B cell (primary cell): ENCODE measurements around the gene PCGF2. TPM values are rescaled to one million over a fixed set of nuclear protein-coding genes. Genes with fewer than 3 reads are reported as not detected.
A peak's percentile ranks its signal among the peaks of the same experiment; 100 is the strongest.

Experiments
- ATAC-seq: fragments of 200-7000 bp; cut with Tn5 transposase; one replicate; pipeline ENCODE4 v1.10.0; 2021; ENCODE audit warnings: low read depth, mild to moderate bottlenecking, moderate number of reproducible peaks, moderate library complexity
- CTCF ChIA-PET: fragments of 350-600 bp; sonication (Branson Sonifier 250); formaldehyde crosslinking; loops from one replicate; lab custom pipeline; 2021; ENCODE audit warnings: antibody characterized with exemption, inconsistent platforms; lab: Charles Lee
- POLR2A ChIA-PET: fragments of 350-600 bp; sonication (Branson Sonifier 250); formaldehyde crosslinking; loops from one replicate; lab custom pipeline; 2021; ENCODE audit warnings: antibody characterized with exemption; lab: Charles Lee
- DNase-seq: peaks from one replicate; pipeline ENCODE4 v3.0.0; 2013
- H2AFZ ChIP-seq: 2 replicates; pipeline ENCODE4 v1.6.1; 2012; ENCODE audit warnings: mild to moderate bottlenecking, low read depth, low read length; ENCODE audit not compliant: insufficient read depth, poor library complexity, severe bottlenecking
- H3K27ac ChIP-seq, 2 donors: 1 replicate in 1 of 2; 2 replicates in 1 of 2; pipeline ENCODE4 v1.5.1; 2012 to 2013; ENCODE audit warnings: low read length in 2 of 2, mild to moderate bottlenecking in 2 of 2, moderate library complexity in 1 of 2
- H3K27me3 ChIP-seq, 4 experiments: fragments of 200-600 bp in 1 of 4; sonication (generic) in 1 of 4; replicated peaks in 1 of 4; 1 replicate in 2 of 4; 2 replicates in 2 of 4; pipeline versions ENCODE4 v1.6.1 to v1.7.0; 2013 to 2016; ENCODE audit warnings: low read length in 3 of 4, mild to moderate bottlenecking in 2 of 4, mixed read lengths in 1 of 4, moderate library complexity in 1 of 4; ENCODE audit not compliant: insufficient read depth in 4 of 4, control insufficient read depth in 3 of 4; ENCODE audit errors: control extremely low read depth in 1 of 4
- H3K36me3 ChIP-seq, 2 experiments: replicated peaks in 1 of 2; 1 replicate in 1 of 2; 2 replicates in 1 of 2; pipeline versions ENCODE4 v1.6.1 to v1.7.1; 2013; ENCODE audit warnings: low read length in 1 of 2; ENCODE audit not compliant: insufficient read depth in 2 of 2, control insufficient read depth in 1 of 2; ENCODE audit errors: control extremely low read depth in 1 of 2, extremely low read depth in 1 of 2
- H3K4me1 ChIP-seq, 2 donors: fragments of 200-600 bp in 1 of 2; sonication (generic) in 1 of 2; 1 replicate in 1 of 2; 2 replicates in 1 of 2; pipeline versions ENCODE4 v1.5.1 to v1.6.1; 2013 to 2017; ENCODE audit warnings: low read length in 2 of 2; ENCODE audit not compliant: control insufficient read depth in 2 of 2, insufficient read depth in 2 of 2
- H3K4me2 ChIP-seq: replicated peaks from 2 replicates; pipeline ENCODE3; 2012; ENCODE audit warnings: mild to moderate bottlenecking, low read depth, low read length; ENCODE audit not compliant: poor library complexity, severe bottlenecking
- H3K4me3 ChIP-seq, 5 experiments: fragments of 200-600 bp in 1 of 5; sonication (generic) in 1 of 5; 1 replicate in 3 of 5; 2 replicates in 2 of 5; pipeline versions ENCODE4 v1.5.1 to v1.7.0; 2011 to 2016; ENCODE audit warnings: low read length in 4 of 5, mild to moderate bottlenecking in 4 of 5, low read depth in 2 of 5, control low read depth in 1 of 5, moderate library complexity in 1 of 5; ENCODE audit not compliant: insufficient read depth in 1 of 5; ENCODE audit errors: control extremely low read depth in 1 of 5, extremely low read depth in 1 of 5
- H3K79me2 ChIP-seq: fragments of 200-600 bp; sonication (generic); one replicate; pipeline ENCODE4 v1.6.0; 2016; ENCODE audit warnings: low read length; ENCODE audit not compliant: control insufficient read depth, insufficient read depth
- H3K9ac ChIP-seq: fragments of 200-600 bp; sonication (generic); 2 replicates; pipeline ENCODE4 v1.6.1; 2017; ENCODE audit warnings: mild to moderate bottlenecking, low read length, moderate library complexity
- H3K9me3 ChIP-seq, 3 donors: one replicate each; pipeline versions ENCODE4 v1.6.1 to v1.7.1; 2013; ENCODE audit warnings: low read length in 2 of 3; ENCODE audit not compliant: control insufficient read depth in 2 of 3, insufficient read depth in 1 of 3; ENCODE audit errors: control extremely low read depth in 1 of 3
- H4K20me1 ChIP-seq: 2 replicates; pipeline ENCODE4 v1.6.0; 2012; ENCODE audit warnings: mild to moderate bottlenecking, low read length; ENCODE audit not compliant: insufficient read depth, control insufficient read depth, poor library complexity, severe bottlenecking
- H3K27ac Mint-ChIP-seq: one replicate; pipeline ENCODE4 v1.8.0; 2021; ENCODE audit warnings: mixed read lengths
- H3K27me3 Mint-ChIP-seq: one replicate; pipeline ENCODE4 v1.8.0; 2021; ENCODE audit warnings: mixed read lengths
- H3K4me1 Mint-ChIP-seq: one replicate; pipeline ENCODE4 v1.8.0; 2021; ENCODE audit warnings: mixed read lengths
- H3K4me3 Mint-ChIP-seq: one replicate; pipeline ENCODE4 v1.8.0; 2021; ENCODE audit warnings: mixed read lengths
- H3K9me3 Mint-ChIP-seq: one replicate; pipeline ENCODE4 v1.8.0; 2022; ENCODE audit warnings: mixed read lengths; ENCODE audit not compliant: insufficient read depth
- CTCF ChIP-seq: fragments of 200-600 bp; IDR thresholded peaks from one replicate; pipeline ENCODE4 v1.8.0; 2022; ENCODE audit warnings: antibody characterized with exemption, mild to moderate bottlenecking
- EZH2 ChIP-seq: IDR thresholded peaks from 2 replicates; pipeline ENCODE4 v1.6.1; 2012; ENCODE audit warnings: borderline replicate concordance, low read depth, mild to moderate bottlenecking, moderate library complexity, low read length; ENCODE audit not compliant: insufficient read depth, poor library complexity, severe bottlenecking
- WGBS: methylation state at CpG from one replicate; pipeline ENCODE4 v1.1.5; 2013; ENCODE audit warnings: missing lambda C conversion rate; ENCODE audit not compliant: insufficient coverage; 5-methylcytosine and 5-hydroxymethylcytosine counted together
- intact Hi-C: fragments of 100-400 bp; cut with micrococcal nuclease; formaldehyde crosslinking; loops from one replicate; pipeline ENCODE4 v1.10.0; 2022
- polyA plus RNA-seq: library from polyadenylated mRNA; depleted of rRNA; stranded (reverse); fragments of >200 nt; gene quantifications from 2 replicates; pipeline ENCODE4 v1.2.3, GENCODE V29; 2012
- total RNA-seq, 2 donors: library from RNA; stranded (reverse); fragments of 120-200 nt in 1 of 2; gene quantifications; 1 replicate in 1 of 2; 2 replicates in 1 of 2; pipeline versions ENCODE4 v1.2.3 to v1.2.4, GENCODE V29; 2013 to 2022

PCGF2 gene
- total and polyA plus RNA-seq, 2 donors (not counting 1 experiment from before 2014, with no cell fraction given): 0.04 TPM; not detected in 1

GRCh38 chr17:38751144-38751807 lies 3.1 kb upstream of the PCGF2 start:
- TF ChIP-seq CTCF (no peak), EZH2 (no peak)
- peak overlapping the region; percentile 98 for H2AFZ ChIP-seq
- H3K4me1 ChIP-seq: peaks cover 60 to 69% of the 10 kb centered on the region in 2 donors
- Mint-ChIP-seq H3K4me3 (peak overlapping the region; percentile 94), H3K4me1 (peaks cover 54% of the 10 kb centered on the region), H3K27ac (peak overlapping the region; percentile 93), H3K27me3 (peaks cover 28% of the 10 kb centered on the region), H3K9me3 (no peaks in the 10 kb centered on the region)
- H3K9me3 ChIP-seq: peaks cover 0 to 9% (median 0%) of the 10 kb centered on the region in 3 donors
- peaks cover 0 to 47% (median 25%) of the 10 kb centered on the region in 4 experiments for H3K27me3 ChIP-seq
- ChIA-PET CTCF (interaction anchor here (0.6 to 2.6 kb wide), 8 partner anchors 17 to 402 kb away, joined by 3 to 10 read pairs (median 4); partner anchors contain the start of gene CISD3), POLR2A (interaction anchor here (0.6 to 1.5 kb wide), 3 partner anchors 46 to 486 kb away, joined by 3 to 10 read pairs (median 6); partner anchors contain the start of gene MLLT6)
- DNase-seq (no peak), ATAC-seq (no peak)
- H4K20me1 ChIP-seq: peaks cover 42% of the 10 kb centered on the region
- intact Hi-C loops: loop anchor here (1.0 to 5.0 kb wide), 2 partner anchors 194 to 403 kb away; no protein-coding TSS in a partner anchor
- peaks cover 38% of the 10 kb centered on the region for H3K79me2 ChIP-seq
- H3K9ac ChIP-seq: peak overlapping the region; percentile 96
- peak overlapping the region; percentile 79 for H3K4me2 ChIP-seq
- H3K36me3 ChIP-seq: peaks cover 0 to 15% of the 10 kb centered on the region in 2 experiments
- WGBS: 0% methylated on average over 4 of the region's 10 CpGs
- peak overlapping the region in 1 of 2 donors; percentile 95 for H3K27ac ChIP-seq
- H3K4me3 ChIP-seq: peak overlapping the region; percentile 61 to 100 (median 95)
